HG02852 (cell line): Measurements from ENCODE around the gene BCL2.
"Not testable (repeated sequence)": the region's sequence is repeated elsewhere in the genome, so short reads cannot be mapped to it uniquely, and the experiment has no call there.

Experiments
- ATAC-seq: cut with Tn5 transposase; IDR thresholded peaks from one replicate; pipeline ENCODE4 v1.9.1; 2021; ENCODE audit warnings: mild to moderate bottlenecking, moderate library complexity; ENCODE audit not compliant: unreplicated experiment

BCL2 gene

GRCh38 chr18:63206433-63207142 is 113.0 kb downstream of the BCL2 start:
- ATAC-seq = no peak

- peak; percentile 31 for ATAC-seq
Observed at GRCh38 chr18:63205791-63206252, 113.7 kb downstream of the BCL2 start.

GRCh38 chr18:63203497-63203896 is 116.1 kb downstream of the BCL2 start:
- ATAC-seq = no peak

- ATAC-seq = no peak
Observed at GRCh38 chr18:63202828-63203227, 116.7 kb downstream of the BCL2 start.

- ATAC-seq = not testable (repeated sequence)
Observed at GRCh38 chr18:63201456-63201855, 118.1 kb downstream of the BCL2 start.

GRCh38 chr18:63199743-63200241 is 119.8 kb downstream of the BCL2 start:
- peak; percentile 63 for ATAC-seq

- no peak for ATAC-seq
Observed at GRCh38 chr18:63198868-63199742, 120.5 kb downstream of the BCL2 start.

- no peak for ATAC-seq
Observed at GRCh38 chr18:63198098-63198760, 121.3 kb downstream of the BCL2 start.

GRCh38 chr18:63197246-63197869 is 122.2 kb downstream of the BCL2 start:
- no peak for ATAC-seq

- ATAC-seq = no peak
Observed at GRCh38 chr18:63195326-63196159, 124.0 kb downstream of the BCL2 start.

- ATAC-seq = peak; percentile 63
Observed at GRCh38 chr18:63192885-63193349, 126.7 kb downstream of the BCL2 start.

- peak; percentile 25 for ATAC-seq
Observed at GRCh38 chr18:63192126-63192884, 127.3 kb downstream of the BCL2 start.

GRCh38 chr18:63191413-63191812 is 128.2 kb downstream of the BCL2 start:
- ATAC-seq = no peak

- ATAC-seq = not testable (repeated sequence)
Observed at GRCh38 chr18:63190838-63191237, 128.7 kb downstream of the BCL2 start.

- ATAC-seq = no peak
Observed at GRCh38 chr18:63189817-63190216, 129.8 kb downstream of the BCL2 start.

GRCh38 chr18:63189041-63189440 is 130.5 kb downstream of the BCL2 start:
- no peak for ATAC-seq

GRCh38 chr18:63187791-63188460 is 131.6 kb downstream of the BCL2 start:
- peak; percentile 34 for ATAC-seq

- ATAC-seq = no peak
Observed at GRCh38 chr18:63187223-63187574, 132.4 kb downstream of the BCL2 start.
